ENCODE measurements around the gene SUPT4H1. TPM values are rescaled to one million over a fixed set of nuclear protein-coding genes. Genes with fewer than 3 reads are reported as not detected.

SUPT4H1 gene
- total and polyA plus RNA-seq, 2 experiments from 2014 or later: 82.2 to 83.7 TPM

GRCh38 chr17:58319173-58320162 lies 32.5 kb downstream of the SUPT4H1 start:
- no peak for TF ChIP-seq EZH2phosphoT487 (IDR thresholded peaks at IDR 0.05; ENCODE audit: unreplicated experiment)
- TF ChIP-seq ZNF114 (CRISPR knock-in tag; IDR thresholded peaks at IDR 0.05): no peak
- no peak for TF ChIP-seq EZH2 (IDR thresholded peaks at IDR 0.05; ENCODE audit: low read depth, unreplicated experiment)
- TF ChIP-seq JUNB (IDR thresholded peaks at IDR 0.05; ENCODE audit: unreplicated experiment): no peak
- TF ChIP-seq ZNF331 (CRISPR knock-in tag; IDR thresholded peaks at IDR 0.05; ENCODE audit: low read depth): no peak
- TF ChIP-seq, protein P1, sequence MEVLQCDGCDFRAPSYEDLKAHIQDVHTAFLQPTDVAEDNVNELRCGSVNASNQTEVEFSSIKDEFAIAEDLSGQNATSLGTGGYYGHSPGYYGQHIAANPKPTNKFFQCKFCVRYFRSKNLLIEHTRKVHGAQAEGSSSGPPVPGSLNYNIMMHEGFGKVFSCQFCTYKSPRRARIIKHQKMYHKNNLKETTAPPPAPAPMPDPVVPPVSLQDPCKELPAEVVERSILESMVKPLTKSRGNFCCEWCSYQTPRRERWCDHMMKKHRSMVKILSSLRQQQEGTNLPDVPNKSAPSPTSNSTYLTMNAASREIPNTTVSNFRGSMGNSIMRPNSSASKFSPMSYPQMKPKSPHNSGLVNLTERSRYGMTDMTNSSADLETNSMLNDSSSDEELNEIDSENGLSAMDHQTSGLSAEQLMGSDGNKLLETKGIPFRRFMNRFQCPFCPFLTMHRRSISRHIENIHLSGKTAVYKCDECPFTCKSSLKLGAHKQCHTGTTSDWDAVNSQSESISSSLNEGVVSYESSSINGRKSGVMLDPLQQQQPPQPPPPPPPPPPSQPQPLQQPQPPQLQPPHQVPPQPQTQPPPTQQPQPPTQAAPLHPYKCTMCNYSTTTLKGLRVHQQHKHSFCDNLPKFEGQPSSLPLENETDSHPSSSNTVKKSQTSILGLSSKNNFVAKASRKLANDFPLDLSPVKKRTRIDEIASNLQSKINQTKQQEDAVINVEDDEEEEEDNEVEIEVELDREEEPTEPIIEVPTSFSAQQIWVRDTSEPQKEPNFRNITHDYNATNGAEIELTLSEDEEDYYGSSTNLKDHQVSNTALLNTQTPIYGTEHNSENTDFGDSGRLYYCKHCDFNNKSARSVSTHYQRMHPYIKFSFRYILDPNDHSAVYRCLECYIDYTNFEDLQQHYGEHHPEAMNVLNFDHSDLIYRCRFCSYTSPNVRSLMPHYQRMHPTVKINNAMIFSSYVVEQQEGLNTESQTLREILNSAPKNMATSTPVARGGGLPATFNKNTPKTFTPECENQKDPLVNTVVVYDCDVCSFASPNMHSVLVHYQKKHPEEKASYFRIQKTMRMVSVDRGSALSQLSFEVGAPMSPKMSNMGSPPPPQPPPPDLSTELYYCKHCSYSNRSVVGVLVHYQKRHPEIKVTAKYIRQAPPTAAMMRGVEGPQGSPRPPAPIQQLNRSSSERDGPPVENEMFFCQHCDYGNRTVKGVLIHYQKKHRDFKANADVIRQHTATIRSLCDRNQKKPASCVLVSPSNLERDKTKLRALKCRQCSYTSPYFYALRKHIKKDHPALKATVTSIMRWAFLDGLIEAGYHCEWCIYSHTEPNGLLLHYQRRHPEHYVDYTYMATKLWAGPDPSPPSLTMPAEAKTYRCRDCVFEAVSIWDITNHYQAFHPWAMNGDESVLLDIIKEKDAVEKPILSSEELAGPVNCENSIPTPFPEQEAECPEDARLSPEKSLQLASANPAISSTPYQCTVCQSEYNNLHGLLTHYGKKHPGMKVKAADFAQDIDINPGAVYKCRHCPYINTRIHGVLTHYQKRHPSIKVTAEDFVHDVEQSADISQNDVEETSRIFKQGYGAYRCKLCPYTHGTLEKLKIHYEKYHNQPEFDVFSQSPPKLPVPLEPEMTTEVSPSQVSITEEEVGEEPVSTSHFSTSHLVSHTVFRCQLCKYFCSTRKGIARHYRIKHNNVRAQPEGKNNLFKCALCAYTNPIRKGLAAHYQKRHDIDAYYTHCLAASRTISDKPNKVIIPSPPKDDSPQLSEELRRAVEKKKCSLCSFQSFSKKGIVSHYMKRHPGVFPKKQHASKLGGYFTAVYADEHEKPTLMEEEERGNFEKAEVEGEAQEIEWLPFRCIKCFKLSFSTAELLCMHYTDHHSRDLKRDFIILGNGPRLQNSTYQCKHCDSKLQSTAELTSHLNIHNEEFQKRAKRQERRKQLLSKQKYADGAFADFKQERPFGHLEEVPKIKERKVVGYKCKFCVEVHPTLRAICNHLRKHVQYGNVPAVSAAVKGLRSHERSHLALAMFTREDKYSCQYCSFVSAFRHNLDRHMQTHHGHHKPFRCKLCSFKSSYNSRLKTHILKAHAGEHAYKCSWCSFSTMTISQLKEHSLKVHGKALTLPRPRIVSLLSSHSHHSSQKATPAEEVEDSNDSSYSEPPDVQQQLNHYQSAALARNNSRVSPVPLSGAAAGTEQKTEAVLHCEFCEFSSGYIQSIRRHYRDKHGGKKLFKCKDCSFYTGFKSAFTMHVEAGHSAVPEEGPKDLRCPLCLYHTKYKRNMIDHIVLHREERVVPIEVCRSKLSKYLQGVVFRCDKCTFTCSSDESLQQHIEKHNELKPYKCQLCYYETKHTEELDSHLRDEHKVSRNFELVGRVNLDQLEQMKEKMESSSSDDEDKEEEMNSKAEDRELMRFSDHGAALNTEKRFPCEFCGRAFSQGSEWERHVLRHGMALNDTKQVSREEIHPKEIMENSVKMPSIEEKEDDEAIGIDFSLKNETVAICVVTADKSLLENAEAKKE (CRISPR knock-in tag; IDR thresholded peaks at IDR 0.05): no peak
- TF ChIP-seq STAT1 (IDR thresholded peaks at IDR 0.05; ENCODE audit: unreplicated experiment): no peak
- TF ChIP-seq CTCF (conservative IDR thresholded peaks at IDR 0.05; ENCODE audit: low read depth in 2 of 2): no peak
- TF ChIP-seq, protein P2, sequence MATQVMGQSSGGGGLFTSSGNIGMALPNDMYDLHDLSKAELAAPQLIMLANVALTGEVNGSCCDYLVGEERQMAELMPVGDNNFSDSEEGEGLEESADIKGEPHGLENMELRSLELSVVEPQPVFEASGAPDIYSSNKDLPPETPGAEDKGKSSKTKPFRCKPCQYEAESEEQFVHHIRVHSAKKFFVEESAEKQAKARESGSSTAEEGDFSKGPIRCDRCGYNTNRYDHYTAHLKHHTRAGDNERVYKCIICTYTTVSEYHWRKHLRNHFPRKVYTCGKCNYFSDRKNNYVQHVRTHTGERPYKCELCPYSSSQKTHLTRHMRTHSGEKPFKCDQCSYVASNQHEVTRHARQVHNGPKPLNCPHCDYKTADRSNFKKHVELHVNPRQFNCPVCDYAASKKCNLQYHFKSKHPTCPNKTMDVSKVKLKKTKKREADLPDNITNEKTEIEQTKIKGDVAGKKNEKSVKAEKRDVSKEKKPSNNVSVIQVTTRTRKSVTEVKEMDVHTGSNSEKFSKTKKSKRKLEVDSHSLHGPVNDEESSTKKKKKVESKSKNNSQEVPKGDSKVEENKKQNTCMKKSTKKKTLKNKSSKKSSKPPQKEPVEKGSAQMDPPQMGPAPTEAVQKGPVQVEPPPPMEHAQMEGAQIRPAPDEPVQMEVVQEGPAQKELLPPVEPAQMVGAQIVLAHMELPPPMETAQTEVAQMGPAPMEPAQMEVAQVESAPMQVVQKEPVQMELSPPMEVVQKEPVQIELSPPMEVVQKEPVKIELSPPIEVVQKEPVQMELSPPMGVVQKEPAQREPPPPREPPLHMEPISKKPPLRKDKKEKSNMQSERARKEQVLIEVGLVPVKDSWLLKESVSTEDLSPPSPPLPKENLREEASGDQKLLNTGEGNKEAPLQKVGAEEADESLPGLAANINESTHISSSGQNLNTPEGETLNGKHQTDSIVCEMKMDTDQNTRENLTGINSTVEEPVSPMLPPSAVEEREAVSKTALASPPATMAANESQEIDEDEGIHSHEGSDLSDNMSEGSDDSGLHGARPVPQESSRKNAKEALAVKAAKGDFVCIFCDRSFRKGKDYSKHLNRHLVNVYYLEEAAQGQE (IDR thresholded peaks at IDR 0.05; ENCODE audit: unreplicated experiment): no peak
- TF ChIP-seq NANOG (IDR thresholded peaks at IDR 0.05; ENCODE audit: borderline replicate concordance): no peak
- TF ChIP-seq CREB1 (CRISPR knock-in tag; IDR thresholded peaks at IDR 0.05; ENCODE audit: low read depth): no peak
- TF ChIP-seq, protein P3, sequence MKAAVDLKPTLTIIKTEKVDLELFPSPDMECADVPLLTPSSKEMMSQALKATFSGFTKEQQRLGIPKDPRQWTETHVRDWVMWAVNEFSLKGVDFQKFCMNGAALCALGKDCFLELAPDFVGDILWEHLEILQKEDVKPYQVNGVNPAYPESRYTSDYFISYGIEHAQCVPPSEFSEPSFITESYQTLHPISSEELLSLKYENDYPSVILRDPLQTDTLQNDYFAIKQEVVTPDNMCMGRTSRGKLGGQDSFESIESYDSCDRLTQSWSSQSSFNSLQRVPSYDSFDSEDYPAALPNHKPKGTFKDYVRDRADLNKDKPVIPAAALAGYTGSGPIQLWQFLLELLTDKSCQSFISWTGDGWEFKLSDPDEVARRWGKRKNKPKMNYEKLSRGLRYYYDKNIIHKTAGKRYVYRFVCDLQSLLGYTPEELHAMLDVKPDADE (IDR thresholded peaks at IDR 0.05): no peak
- TF ChIP-seq POLR2AphosphoS5 (IDR thresholded peaks at IDR 0.05; ENCODE audit: low read depth): no peak
- Histone ChIP-seq H3F3A (replicated peaks; ENCODE audit: low read depth) (no peaks in the 10 kb centered on the region), H3K4me1 (ENCODE audit: insufficient read depth) (peaks cover 8% of the 10 kb centered on the region; the same call in 1 of the 2 replicates), H3K27ac (ENCODE audit: low read depth) (no peak overlapping the region), H3K27me3 (ENCODE audit: insufficient read depth) (peaks cover 12% of the 10 kb centered on the region), H3K4me3 (no peak overlapping the region), H4K20me1 (replicated peaks; ENCODE audit: insufficient read depth) (no peaks in the 10 kb centered on the region), H3K4me2 (no peak overlapping the region), H2AFZ (no peak overlapping the region), H3K36me3 (ENCODE audit: insufficient read depth) (no peaks in the 10 kb centered on the region), H3K79me2 (replicated peaks; ENCODE audit: insufficient read depth) (no peaks in the 10 kb centered on the region), H3K9me2 (ENCODE audit: insufficient read depth) (no peaks in the 10 kb centered on the region)
- no peak for DNase-seq (ENCODE audit: low spot score)
- Mint-ChIP-seq H3K9me3 (no peaks in the 10 kb centered on the region), H3K27ac (no peak overlapping the region), H3K27me3 (ENCODE audit: insufficient read depth, low read depth, poor library complexity) (peaks cover 17% of the 10 kb centered on the region), H3K4me1 (peaks cover 11% of the 10 kb centered on the region), H3K36me3 (ENCODE audit: low read depth) (no peaks in the 10 kb centered on the region), H3K4me3 (no peak overlapping the region)
- ATAC-seq: no peak
